Peyer's patch (tissue), 4 donors: Measurements from ENCODE around the gene AMBRA1.

Experiments
- POLR2A ChIP-seq, 2 donors: fragments of 450-650 bp; IDR thresholded peaks; one replicate each; pipeline ENCODE4 v1.5.1; 2017; ENCODE audit warnings: antibody characterized with exemption in 2 of 2, mild to moderate bottlenecking in 2 of 2, moderate library complexity in 2 of 2
- TF ChIP-seq, protein P1 (sequence below), 6 experiments: fragments of 450-650 bp in 4 of 6; fragments of 200-600 bp in 2 of 6; sonication (generic) in 1 of 6; IDR thresholded peaks; one replicate each; pipeline ENCODE4 v1.5.1; 2017 to 2019; ENCODE audit warnings: antibody characterized with exemption in 6 of 6, mild to moderate bottlenecking in 3 of 6, moderate library complexity in 1 of 6

DNA sequence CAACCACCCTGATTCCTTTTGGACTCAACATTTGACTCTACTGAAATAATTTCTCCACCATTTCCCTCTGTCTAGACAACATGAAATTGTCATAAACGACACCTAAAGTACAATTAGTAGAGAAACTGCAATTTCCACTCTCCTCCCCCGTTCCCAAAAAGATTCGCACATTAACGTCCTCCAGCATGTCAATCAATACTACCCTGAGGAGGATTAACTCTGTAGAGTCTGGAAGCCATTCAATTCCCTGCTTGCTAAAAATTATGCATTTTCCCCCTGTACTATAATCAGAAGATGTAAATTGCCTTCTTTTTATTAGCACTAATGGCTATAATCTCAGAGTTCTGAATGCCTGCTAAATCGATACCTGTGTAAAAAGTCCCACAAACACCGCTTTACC, 70.5 kb downstream of the AMBRA1 start:
- TF ChIP-seq, protein P1, sequence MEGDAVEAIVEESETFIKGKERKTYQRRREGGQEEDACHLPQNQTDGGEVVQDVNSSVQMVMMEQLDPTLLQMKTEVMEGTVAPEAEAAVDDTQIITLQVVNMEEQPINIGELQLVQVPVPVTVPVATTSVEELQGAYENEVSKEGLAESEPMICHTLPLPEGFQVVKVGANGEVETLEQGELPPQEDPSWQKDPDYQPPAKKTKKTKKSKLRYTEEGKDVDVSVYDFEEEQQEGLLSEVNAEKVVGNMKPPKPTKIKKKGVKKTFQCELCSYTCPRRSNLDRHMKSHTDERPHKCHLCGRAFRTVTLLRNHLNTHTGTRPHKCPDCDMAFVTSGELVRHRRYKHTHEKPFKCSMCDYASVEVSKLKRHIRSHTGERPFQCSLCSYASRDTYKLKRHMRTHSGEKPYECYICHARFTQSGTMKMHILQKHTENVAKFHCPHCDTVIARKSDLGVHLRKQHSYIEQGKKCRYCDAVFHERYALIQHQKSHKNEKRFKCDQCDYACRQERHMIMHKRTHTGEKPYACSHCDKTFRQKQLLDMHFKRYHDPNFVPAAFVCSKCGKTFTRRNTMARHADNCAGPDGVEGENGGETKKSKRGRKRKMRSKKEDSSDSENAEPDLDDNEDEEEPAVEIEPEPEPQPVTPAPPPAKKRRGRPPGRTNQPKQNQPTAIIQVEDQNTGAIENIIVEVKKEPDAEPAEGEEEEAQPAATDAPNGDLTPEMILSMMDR (IDR thresholded peaks at IDR 0.05): no peak
- TF ChIP-seq POLR2A (IDR thresholded peaks at IDR 0.05): no peak
